Loucy (cell line): Measurements from ENCODE around the gene BCAR3.

Source experiments
- H2AFZ ChIP-seq: fragments of 200-600 bp; sonication (generic); 2 replicates; pipeline ENCODE4 v1.6.0; 2016; ENCODE audit warnings: antibody characterized with exemption, mild to moderate bottlenecking, low read length, moderate library complexity
- H3F3A ChIP-seq: fragments of 200-600 bp; 2 replicates; pipeline ENCODE4 v1.6.0; 2016; ENCODE audit warnings: antibody characterized with exemption, low read depth, mild to moderate bottlenecking
- H3K27me3 ChIP-seq: fragments of 200-600 bp; sonication (generic); 2 replicates; pipeline ENCODE4 v1.6.1; 2014; ENCODE audit warnings: low read length, mild to moderate bottlenecking; ENCODE audit not compliant: insufficient read depth, poor library complexity, severe bottlenecking
- H3K36me3 ChIP-seq: fragments of 200-600 bp; sonication (generic); 2 replicates; pipeline ENCODE4 v1.6.1; 2016; ENCODE audit warnings: low read length; ENCODE audit not compliant: insufficient read depth
- H3K4me1 ChIP-seq: fragments of 200-600 bp; sonication (generic); 2 replicates; pipeline ENCODE4 v1.5.1; 2014; ENCODE audit warnings: low read length, mild to moderate bottlenecking; ENCODE audit not compliant: insufficient read depth, poor library complexity, severe bottlenecking
- H3K4me2 ChIP-seq: fragments of 200-600 bp; sonication (generic); 2 replicates; pipeline ENCODE4 v1.6.0; 2014; ENCODE audit warnings: antibody characterized with exemption, low read length, low read depth, mild to moderate bottlenecking; ENCODE audit not compliant: poor library complexity, severe bottlenecking
- H3K4me3 ChIP-seq: fragments of 200-600 bp; sonication (generic); 2 replicates; pipeline ENCODE4 v1.5.1; 2014; ENCODE audit warnings: low read length, mild to moderate bottlenecking, mixed read lengths; ENCODE audit not compliant: poor library complexity, severe bottlenecking
- H3K79me2 ChIP-seq: fragments of 200-600 bp; sonication (generic); 2 replicates; pipeline ENCODE4 v1.6.1; 2014; ENCODE audit warnings: low read length; ENCODE audit not compliant: insufficient read depth
- H3K9ac ChIP-seq: fragments of 200-600 bp; sonication (generic); 2 replicates; pipeline ENCODE4 v1.6.0; 2014; ENCODE audit warnings: mild to moderate bottlenecking, low read depth, low read length, moderate library complexity; ENCODE audit not compliant: poor library complexity, severe bottlenecking
- H3K9me2 ChIP-seq: fragments of 200-600 bp; sonication (generic); replicated peaks from 2 replicates; pipeline ENCODE4 v1.6.1; 2016; ENCODE audit warnings: low read depth, low read length, mixed read lengths
- H3K9me3 ChIP-seq: fragments of 200-600 bp; sonication (generic); 2 replicates; pipeline ENCODE4 v1.6.1; 2014; ENCODE audit warnings: mild to moderate bottlenecking, antibody characterized with exemption, low read length, low read depth; ENCODE audit not compliant: insufficient read depth
- H4K20me1 ChIP-seq: fragments of 200-600 bp; sonication (generic); 2 replicates; pipeline ENCODE4 v1.6.0; 2014; ENCODE audit warnings: antibody characterized with exemption, low read length, mild to moderate bottlenecking; ENCODE audit not compliant: insufficient read depth, poor library complexity, severe bottlenecking
- EZH2phosphoT487 ChIP-seq: fragments of 200-600 bp; IDR thresholded peaks from 2 replicates; pipeline ENCODE4 v1.6.1; 2018; ENCODE audit warnings: antibody characterized with exemption, mild to moderate bottlenecking, moderate library complexity, borderline replicate concordance
- TF ChIP-seq, protein P1 (sequence below): fragments of 200-600 bp; sonication (generic); conservative IDR thresholded peaks from 2 replicates; pipeline ENCODE4 v1.5.1; 2014; ENCODE audit warnings: mild to moderate bottlenecking, antibody characterized with exemption, low read length

The BCAR3 gene

DNA sequence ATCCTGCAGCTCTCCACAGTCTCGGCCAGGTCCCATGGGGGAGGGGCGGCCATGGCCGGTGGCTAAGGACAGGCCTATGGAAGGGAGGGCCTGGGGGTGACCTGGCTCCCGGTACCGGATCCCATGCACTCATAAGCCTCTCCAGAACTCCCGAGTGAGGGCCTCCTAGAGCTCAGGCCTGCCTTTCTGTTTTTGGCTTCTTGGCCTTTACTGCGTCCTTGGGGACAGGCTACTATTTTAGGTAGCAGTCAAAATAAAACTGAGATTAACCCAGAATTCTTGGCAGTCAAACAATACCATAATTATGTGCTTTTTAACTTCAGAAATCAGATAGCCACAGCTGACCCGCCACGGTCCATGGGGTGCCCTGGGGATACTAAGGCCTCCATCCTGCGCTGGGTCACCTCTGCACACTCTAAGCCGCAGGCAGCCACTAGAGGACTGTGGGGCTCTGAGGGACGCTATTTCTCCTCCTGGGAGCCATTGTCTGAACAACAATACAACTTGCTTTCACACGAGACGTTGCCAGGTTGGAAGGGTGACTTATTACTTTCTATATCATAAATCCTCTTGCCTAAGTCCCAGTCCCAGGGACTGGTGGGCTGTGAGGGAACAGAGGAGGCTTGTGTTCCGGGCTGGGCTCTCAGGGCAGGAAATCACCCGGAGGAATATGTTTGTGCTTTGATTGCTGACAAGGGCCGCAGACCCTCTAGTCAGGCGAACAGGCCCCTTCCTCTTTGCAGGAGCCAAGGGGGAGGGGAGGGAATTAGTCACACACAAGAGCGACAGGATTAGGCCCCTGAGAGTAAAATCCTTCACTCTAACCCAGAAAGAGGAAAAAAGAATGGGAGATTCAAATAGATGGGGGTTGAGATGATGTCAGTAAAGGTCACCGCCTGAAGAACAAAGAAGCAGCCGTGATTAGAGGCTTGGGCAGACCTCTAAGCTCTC lies 40.7 kb upstream of the BCAR3 start:
- TF ChIP-seq, protein P1, sequence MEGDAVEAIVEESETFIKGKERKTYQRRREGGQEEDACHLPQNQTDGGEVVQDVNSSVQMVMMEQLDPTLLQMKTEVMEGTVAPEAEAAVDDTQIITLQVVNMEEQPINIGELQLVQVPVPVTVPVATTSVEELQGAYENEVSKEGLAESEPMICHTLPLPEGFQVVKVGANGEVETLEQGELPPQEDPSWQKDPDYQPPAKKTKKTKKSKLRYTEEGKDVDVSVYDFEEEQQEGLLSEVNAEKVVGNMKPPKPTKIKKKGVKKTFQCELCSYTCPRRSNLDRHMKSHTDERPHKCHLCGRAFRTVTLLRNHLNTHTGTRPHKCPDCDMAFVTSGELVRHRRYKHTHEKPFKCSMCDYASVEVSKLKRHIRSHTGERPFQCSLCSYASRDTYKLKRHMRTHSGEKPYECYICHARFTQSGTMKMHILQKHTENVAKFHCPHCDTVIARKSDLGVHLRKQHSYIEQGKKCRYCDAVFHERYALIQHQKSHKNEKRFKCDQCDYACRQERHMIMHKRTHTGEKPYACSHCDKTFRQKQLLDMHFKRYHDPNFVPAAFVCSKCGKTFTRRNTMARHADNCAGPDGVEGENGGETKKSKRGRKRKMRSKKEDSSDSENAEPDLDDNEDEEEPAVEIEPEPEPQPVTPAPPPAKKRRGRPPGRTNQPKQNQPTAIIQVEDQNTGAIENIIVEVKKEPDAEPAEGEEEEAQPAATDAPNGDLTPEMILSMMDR = no peak
- no peak for TF ChIP-seq EZH2phosphoT487
- Histone ChIP-seq H3K79me2 (no peaks in the 10 kb centered on the region), H3K4me2 (no peak overlapping the region), H3K9ac (no peak overlapping the region), H3K9me3 (no peaks in the 10 kb centered on the region), H2AFZ (no peak overlapping the region), H4K20me1 (no peaks in the 10 kb centered on the region), H3K27me3 (no peaks in the 10 kb centered on the region), H3K36me3 (no peaks in the 10 kb centered on the region), H3K4me1 (no peaks in the 10 kb centered on the region), H3F3A (no peaks in the 10 kb centered on the region), H3K9me2 (no peaks in the 10 kb centered on the region), H3K4me3 (no peak overlapping the region)

DNA sequence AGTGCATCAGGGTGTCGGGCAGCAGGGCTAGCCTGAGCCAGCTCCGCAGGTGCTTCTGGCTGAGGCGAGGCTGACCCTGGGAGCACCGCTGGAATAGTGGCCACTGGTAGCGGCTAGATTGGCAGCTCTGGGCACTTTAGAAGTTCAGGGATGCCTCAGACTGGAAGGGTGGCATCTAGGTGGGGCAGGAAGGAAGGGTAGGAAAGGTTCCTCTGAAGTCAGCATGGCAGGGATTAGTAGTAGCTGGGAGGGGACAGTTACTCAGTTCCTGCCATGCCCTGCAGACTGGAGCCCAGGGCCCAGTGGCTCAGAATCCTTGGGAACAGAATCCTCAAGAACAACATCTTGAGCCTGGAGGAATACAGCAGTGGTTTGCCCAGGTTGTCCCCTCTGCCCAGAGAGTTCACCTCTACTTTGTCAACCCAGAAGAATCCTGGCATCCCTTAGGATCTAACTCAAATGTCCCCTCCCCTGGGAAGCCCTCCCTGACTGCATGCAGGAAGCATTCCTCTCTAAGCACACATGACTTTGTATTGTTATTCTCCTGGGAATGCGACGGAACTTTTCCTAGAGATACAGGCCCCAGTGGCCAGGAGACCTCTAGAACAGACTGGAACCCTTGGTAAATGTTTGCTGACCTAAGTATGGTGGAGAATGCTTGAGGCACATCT lies 39.5 kb upstream of the BCAR3 start:
- Histone ChIP-seq H3K9me3 (no peaks in the 10 kb centered on the region), H3K79me2 (no peaks in the 10 kb centered on the region), H3K27me3 (no peaks in the 10 kb centered on the region), H3F3A (no peaks in the 10 kb centered on the region), H2AFZ (no peak overlapping the region), H3K9me2 (no peaks in the 10 kb centered on the region), H3K4me3 (no peak overlapping the region), H4K20me1 (no peaks in the 10 kb centered on the region), H3K4me1 (no peaks in the 10 kb centered on the region), H3K4me2 (no peak overlapping the region), H3K9ac (no peak overlapping the region), H3K36me3 (no peaks in the 10 kb centered on the region)
- TF ChIP-seq, protein P1 = no peak
- TF ChIP-seq EZH2phosphoT487 = no peak

DNA sequence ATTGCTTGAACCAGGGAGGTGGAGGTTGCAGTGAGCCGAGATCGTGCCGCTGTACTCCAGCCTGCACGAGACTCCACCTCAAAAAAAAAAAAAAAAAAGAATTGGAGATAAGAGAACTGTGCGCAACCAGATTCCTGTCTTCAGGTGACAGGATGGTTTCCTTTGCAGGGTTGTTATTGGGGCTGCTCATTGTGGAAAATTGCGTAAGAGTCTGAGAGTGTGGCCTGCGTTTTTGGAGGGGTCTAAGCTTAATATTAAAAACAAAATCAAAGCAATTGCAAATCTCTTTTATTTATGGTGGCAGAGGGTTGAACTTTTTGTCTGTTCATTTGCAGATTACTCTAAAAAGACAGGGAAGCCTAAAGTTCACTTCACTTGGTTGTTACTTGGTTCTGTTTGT lies 36.0 kb upstream of the BCAR3 start:
- H3K9ac ChIP-seq = no peak overlapping the region
- peaks cover 5% of the 10 kb centered on the region for H3K4me1 ChIP-seq
- no peak overlapping the region for H3K4me2 ChIP-seq
- H3K27me3 ChIP-seq = no peaks in the 10 kb centered on the region
- TF ChIP-seq, protein P1 = no peak
- no peak for TF ChIP-seq EZH2phosphoT487
- no peaks in the 10 kb centered on the region for H3F3A ChIP-seq
- no peaks in the 10 kb centered on the region for H3K79me2 ChIP-seq
- H3K9me3 ChIP-seq = no peaks in the 10 kb centered on the region
- no peak overlapping the region for H2AFZ ChIP-seq
- H3K4me3 ChIP-seq = no peak overlapping the region
- no peaks in the 10 kb centered on the region for H3K9me2 ChIP-seq
- H4K20me1 ChIP-seq = no peaks in the 10 kb centered on the region
- H3K36me3 ChIP-seq = no peaks in the 10 kb centered on the region
